AG04449 (cell line): ENCODE data around the gene PIMREG.

Experiments used
- CTCF ChIA-PET: fragments of 350-600 bp; formaldehyde crosslinking; extraction: SDS; loops from one replicate; lab custom pipeline; 2021; ENCODE audit warnings: antibody characterized with exemption; lab: Yijun Ruan, JAX
- POLR2A ChIA-PET: fragments of 400-600, 350-600 bp; formaldehyde crosslinking; extraction: SDS; loops from one replicate; lab custom pipeline; 2020; ENCODE audit warnings: antibody characterized with exemption, inconsistent platforms; lab: Yijun Ruan, JAX
- DNase-seq: peaks from one replicate; pipeline ENCODE4 v3.0.0-alpha.2; 2010; ENCODE audit warnings: low read depth, low spot score
- H3K4me3 ChIP-seq: 2 replicates; pipeline ENCODE4 v1.5.1; 2011; ENCODE audit warnings: low read depth, mild to moderate bottlenecking, control low read depth, low read length
- TF ChIP-seq, protein P1 (sequence below): IDR thresholded peaks from one replicate; pipeline ENCODE4 v1.5.1; 2011; ENCODE audit warnings: mild to moderate bottlenecking, moderate library complexity, low read length, control low read depth, inconsistent platforms; ENCODE audit not compliant: insufficient read depth; ENCODE audit errors: missing control alignments

The PIMREG gene

DNA sequence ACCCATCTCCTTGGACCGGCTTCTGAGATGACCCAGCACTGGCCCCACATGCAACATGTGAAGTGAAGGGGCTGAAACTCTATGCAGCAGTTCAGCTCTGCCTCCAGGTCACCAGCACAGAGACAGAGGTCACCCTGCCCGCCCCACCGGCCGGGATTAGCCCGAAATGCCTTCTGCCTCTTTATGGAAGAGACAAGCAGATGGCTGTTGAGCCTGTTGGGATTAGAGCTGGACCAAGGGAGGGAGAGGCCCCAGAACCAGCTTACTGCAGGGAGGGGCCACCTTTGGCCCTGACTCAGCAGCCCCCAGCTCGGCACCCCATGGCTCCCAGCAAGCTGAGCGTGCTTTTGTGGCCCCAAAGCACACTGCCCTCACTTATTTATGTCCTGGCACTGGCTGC lies 15.0 kb upstream of the PIMREG start:
- H3K4me3 ChIP-seq = no peak overlapping the region
- TF ChIP-seq, protein P1, sequence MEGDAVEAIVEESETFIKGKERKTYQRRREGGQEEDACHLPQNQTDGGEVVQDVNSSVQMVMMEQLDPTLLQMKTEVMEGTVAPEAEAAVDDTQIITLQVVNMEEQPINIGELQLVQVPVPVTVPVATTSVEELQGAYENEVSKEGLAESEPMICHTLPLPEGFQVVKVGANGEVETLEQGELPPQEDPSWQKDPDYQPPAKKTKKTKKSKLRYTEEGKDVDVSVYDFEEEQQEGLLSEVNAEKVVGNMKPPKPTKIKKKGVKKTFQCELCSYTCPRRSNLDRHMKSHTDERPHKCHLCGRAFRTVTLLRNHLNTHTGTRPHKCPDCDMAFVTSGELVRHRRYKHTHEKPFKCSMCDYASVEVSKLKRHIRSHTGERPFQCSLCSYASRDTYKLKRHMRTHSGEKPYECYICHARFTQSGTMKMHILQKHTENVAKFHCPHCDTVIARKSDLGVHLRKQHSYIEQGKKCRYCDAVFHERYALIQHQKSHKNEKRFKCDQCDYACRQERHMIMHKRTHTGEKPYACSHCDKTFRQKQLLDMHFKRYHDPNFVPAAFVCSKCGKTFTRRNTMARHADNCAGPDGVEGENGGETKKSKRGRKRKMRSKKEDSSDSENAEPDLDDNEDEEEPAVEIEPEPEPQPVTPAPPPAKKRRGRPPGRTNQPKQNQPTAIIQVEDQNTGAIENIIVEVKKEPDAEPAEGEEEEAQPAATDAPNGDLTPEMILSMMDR = no peak
- CTCF ChIA-PET = interaction anchor here (0.7 to 19.7 kb wide), 5 partner anchors 12 to 871 kb away, joined by 3 to 280 read pairs (median 5); no protein-coding TSS in a partner anchor
- DNase-seq = no peak
- POLR2A ChIA-PET = no interaction called here

DNA sequence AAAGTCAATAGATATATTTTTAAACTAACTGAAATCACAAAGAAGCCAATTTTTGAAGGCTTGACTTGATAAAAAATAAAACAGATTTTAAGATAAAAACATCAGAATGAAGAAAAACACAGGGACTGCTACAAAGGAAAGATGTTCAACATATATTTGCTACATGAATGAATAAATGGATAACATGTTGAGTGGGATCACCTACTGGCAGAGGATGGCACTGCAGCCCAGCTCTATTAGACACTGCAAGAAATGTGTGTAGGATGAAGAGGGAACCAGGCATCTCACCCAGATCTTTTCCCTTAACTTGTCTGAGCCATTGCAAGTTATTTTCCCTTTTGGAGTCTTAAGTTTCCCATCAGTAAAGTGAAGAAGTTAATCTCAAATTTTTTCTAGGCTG lies 13.5 kb upstream of the PIMREG start:
- ChIA-PET POLR2A (no interaction called here), CTCF (interaction anchor here (0.9 to 1.4 kb wide), 4 partner anchors 10 to 845 kb away, joined by 3 to 4 read pairs (median 4); no protein-coding TSS in a partner anchor)
- TF ChIP-seq, protein P1 = peak; percentile 1
- H3K4me3 ChIP-seq = no peak overlapping the region
- DNase-seq = no peak

GRCh38 chr17:6435051-6435450 lies 9.2 kb upstream of the PIMREG start, which contains the start of gene AIPL1:
Gene AIPL1 (minus strand): TSS chr17:6435121. CDS start chr17:6435104, 17 bp downstream.
- ChIA-PET POLR2A (no interaction called here), CTCF (interaction anchor here (0.7 to 4.8 kb wide), 16 partner anchors 10 to 1187 kb away, joined by 3 to 41 read pairs (median 6); partner anchors contain the start of genes C1QBP and PIMREG)
- TF ChIP-seq, protein P1 = no peak
- no peak within 1 kb of the TSS for H3K4me3 ChIP-seq
- DNase-seq = no peak

GRCh38 chr17:6435968-6436367 lies 8.3 kb upstream of the PIMREG start:
- ChIA-PET POLR2A (interaction anchor here (0.5 kb wide), 1 partner anchor 20 kb away, joined by 3 read pairs; no protein-coding TSS in a partner anchor), CTCF (interaction anchor here (0.6 to 4.8 kb wide), 25 partner anchors 9 to 1188 kb away, joined by 3 to 41 read pairs (median 4); partner anchors contain the start of genes C1QBP and PIMREG)
- TF ChIP-seq, protein P1 = peak; percentile 87
- no peak overlapping the region for H3K4me3 ChIP-seq
- no peak for DNase-seq

- no peak overlapping the region for H3K4me3 ChIP-seq
- CTCF ChIA-PET = interaction anchor here (0.9 to 4.8 kb wide), 5 partner anchors 9 to 847 kb away, joined by 3 to 41 read pairs (median 10); no protein-coding TSS in a partner anchor
- DNase-seq = no peak
- TF ChIP-seq, protein P1 = no peak
- POLR2A ChIA-PET = no interaction called here
Measured at GRCh38 chr17:6437466-6437865, 6.8 kb upstream of the PIMREG start.

- ChIA-PET POLR2A (no interaction called here), CTCF (interaction anchor here (0.6 to 0.9 kb wide), 2 partner anchors 10 to 76 kb away, joined by 3 read pairs; no protein-coding TSS in a partner anchor)
- no peak overlapping the region for H3K4me3 ChIP-seq
- no peak for DNase-seq
- TF ChIP-seq, protein P1 = no peak
Measured at GRCh38 chr17:6437956-6438355, 6.3 kb upstream of the PIMREG start.
